ENCODE measurements around the gene MBD3.

The MBD3 gene

GRCh38 chr19:1599460-1599846, 6.8 kb upstream of the MBD3 start:
- Histone ChIP-seq H3K36me3 (ENCODE audit: control insufficient read depth in 2 of 2, insufficient read depth in 1 of 2, low read length in 2 of 2) (peaks cover 20 to 63% of the 10 kb centered on the region in 2 experiments; a peak in 2 of 3 replicates), H3K27ac (ENCODE audit: extremely low read depth, low read depth, low read length) (no peak overlapping the region), H3K4me1 (ENCODE audit: control insufficient read depth, insufficient read depth, low read length) (no peaks in the 10 kb centered on the region), H3K9me3 (ENCODE audit: control insufficient read depth, insufficient read depth, low read depth, low read length) (no peaks in the 10 kb centered on the region), H3K4me3 (ENCODE audit: low read depth, low read length) (no peak overlapping the region)
- POLR2A ChIA-PET: interaction anchor here (0.6 kb wide), 1 partner anchor 53 kb away, joined by 3 read pairs; no protein-coding TSS in a partner anchor
- TF ChIP-seq ZNF423 (tag by site-specific recombination; IDR thresholded peaks at IDR 0.05): no peak
- TF ChIP-seq ZFP37 (tag by site-specific recombination; IDR thresholded peaks at IDR 0.05): no peak
- no peak for TF ChIP-seq ZBTB48 (tag by site-specific recombination; IDR thresholded peaks at IDR 0.05)
- no peak for TF ChIP-seq ZSCAN16 (tag by site-specific recombination; IDR thresholded peaks at IDR 0.05)
- TF ChIP-seq ZNF416 (tag by site-specific recombination; IDR thresholded peaks at IDR 0.05): no peak
- no peak for TF ChIP-seq MZF1 (tag by site-specific recombination; IDR thresholded peaks at IDR 0.05; ENCODE audit: borderline replicate concordance)
- no peak for TF ChIP-seq ZNF596 (tag by site-specific recombination; IDR thresholded peaks at IDR 0.05)
- TF ChIP-seq, protein P1, sequence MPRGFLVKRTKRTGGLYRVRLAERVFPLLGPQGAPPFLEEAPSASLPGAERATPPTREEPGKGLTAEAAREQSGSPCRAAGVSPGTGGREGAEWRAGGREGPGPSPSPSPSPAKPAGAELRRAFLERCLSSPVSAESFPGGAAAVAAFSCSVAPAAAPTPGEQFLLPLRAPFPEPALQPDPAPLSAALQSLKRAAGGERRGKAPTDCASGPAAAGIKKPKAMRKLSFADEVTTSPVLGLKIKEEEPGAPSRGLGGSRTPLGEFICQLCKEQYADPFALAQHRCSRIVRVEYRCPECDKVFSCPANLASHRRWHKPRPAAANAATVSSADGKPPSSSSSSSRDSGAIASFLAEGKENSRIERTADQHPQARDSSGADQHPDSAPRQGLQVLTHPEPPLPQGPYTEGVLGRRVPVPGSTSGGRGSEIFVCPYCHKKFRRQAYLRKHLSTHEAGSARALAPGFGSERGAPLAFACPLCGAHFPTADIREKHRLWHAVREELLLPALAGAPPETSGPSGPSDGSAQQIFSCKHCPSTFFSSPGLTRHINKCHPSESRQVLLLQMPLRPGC (tag by site-specific recombination; IDR thresholded peaks at IDR 0.05): no peak
- TF ChIP-seq SP7 (tag by site-specific recombination; IDR thresholded peaks at IDR 0.05): no peak
- TF ChIP-seq ZNF664 (tag by site-specific recombination; IDR thresholded peaks at IDR 0.05): no peak
- TF ChIP-seq OSR2 (tag by site-specific recombination; IDR thresholded peaks at IDR 0.05): no peak
- CTCF ChIA-PET: no interaction called here

DNA sequence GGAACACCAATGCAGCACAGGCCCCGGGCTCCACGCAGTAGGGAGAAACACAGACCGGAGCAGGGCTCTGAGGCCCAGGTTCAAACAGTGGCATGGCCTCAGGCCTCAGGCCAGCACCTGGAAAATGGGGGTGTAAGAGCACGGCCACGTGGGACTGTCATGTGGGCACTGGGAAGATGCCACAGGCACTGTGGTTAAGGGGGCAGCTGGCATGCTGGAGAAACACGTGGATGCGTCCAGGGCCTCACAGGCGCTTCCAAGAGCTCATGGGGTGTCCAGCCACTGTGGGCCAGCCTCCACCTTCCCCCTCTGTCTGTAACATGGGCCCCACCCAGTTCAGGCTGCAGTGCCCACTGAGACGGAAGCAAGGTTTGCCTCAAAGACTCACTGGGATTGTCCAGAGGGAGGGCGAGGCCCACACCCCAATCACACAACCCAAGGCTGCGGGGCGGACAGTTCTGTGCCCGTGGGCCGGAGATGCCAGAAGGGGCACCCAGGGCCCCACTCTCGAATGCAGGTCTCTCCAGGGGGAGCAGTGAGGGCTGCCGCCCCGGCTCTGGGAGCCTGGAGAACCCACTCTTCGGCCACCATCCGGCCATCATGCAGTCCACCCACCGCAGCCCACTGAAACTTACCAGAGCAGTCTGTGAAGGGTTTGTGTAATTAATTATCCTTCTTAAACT, 6.3 kb upstream of the MBD3 start:
- POLR2A ChIA-PET: no interaction called here
- TF ChIP-seq SETDB1 (IDR thresholded peaks at IDR 0.05; ENCODE audit: insufficient read length, low read length) (no peak), ZNF354C (tag by site-specific recombination; IDR thresholded peaks at IDR 0.05; ENCODE audit: borderline replicate concordance, low read depth) (no peak)
- TF ChIP-seq, protein P2, sequence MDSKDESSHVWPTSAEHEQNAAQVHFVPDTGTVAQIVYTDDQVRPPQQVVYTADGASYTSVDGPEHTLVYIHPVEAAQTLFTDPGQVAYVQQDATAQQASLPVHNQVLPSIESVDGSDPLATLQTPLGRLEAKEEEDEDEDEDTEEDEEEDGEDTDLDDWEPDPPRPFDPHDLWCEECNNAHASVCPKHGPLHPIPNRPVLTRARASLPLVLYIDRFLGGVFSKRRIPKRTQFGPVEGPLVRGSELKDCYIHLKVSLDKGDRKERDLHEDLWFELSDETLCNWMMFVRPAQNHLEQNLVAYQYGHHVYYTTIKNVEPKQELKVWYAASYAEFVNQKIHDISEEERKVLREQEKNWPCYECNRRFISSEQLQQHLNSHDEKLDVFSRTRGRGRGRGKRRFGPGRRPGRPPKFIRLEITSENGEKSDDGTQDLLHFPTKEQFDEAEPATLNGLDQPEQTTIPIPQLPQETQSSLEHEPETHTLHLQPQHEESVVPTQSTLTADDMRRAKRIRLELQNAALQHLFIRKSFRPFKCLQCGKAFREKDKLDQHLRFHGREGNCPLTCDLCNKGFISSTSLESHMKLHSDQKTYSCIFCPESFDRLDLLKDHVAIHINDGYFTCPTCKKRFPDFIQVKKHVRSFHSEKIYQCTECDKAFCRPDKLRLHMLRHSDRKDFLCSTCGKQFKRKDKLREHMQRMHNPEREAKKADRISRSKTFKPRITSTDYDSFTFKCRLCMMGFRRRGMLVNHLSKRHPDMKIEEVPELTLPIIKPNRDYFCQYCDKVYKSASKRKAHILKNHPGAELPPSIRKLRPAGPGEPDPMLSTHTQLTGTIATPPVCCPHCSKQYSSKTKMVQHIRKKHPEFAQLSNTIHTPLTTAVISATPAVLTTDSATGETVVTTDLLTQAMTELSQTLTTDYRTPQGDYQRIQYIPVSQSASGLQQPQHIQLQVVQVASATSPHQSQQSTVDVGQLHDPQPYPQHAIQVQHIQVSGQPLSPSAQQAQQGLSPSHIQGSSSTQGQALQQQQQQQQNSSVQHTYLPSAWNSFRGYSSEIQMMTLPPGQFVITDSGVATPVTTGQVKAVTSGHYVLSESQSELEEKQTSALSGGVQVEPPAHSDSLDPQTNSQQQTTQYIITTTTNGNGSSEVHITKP (tag by site-specific recombination; IDR thresholded peaks at IDR 0.05): peak; percentile 79
- Histone ChIP-seq H3K9me3 (ENCODE audit: control insufficient read depth, insufficient read depth, low read depth, low read length) (no peaks in the 10 kb centered on the region), H3K27ac (ENCODE audit: extremely low read depth, low read depth, low read length) (no peak overlapping the region), H3K4me3 (ENCODE audit: low read depth, low read length) (no peak overlapping the region), H3K36me3 (ENCODE audit: control insufficient read depth in 2 of 2, insufficient read depth in 1 of 2, low read length in 2 of 2) (peaks cover 20 to 66% of the 10 kb centered on the region in 2 experiments; a peak in 2 of 3 replicates), H3K4me1 (ENCODE audit: control insufficient read depth, insufficient read depth, low read length) (no peaks in the 10 kb centered on the region)
- CTCF ChIA-PET: no interaction called here

GRCh38 chr19:1593501-1593772, 772 bp upstream of the MBD3 start:
- Histone ChIP-seq H3K4me1 (ENCODE audit: control insufficient read depth, insufficient read depth, low read length) (no peaks in the 10 kb centered on the region), H3K27ac (ENCODE audit: extremely low read depth, low read depth, low read length) (no peak overlapping the region; the same call in 1 of the 2 replicates), H3K36me3 (ENCODE audit: control insufficient read depth in 2 of 2, insufficient read depth in 1 of 2, low read length in 2 of 2) (peaks cover 18 to 40% of the 10 kb centered on the region in 2 experiments; a peak in 2 of 3 replicates), H3K4me3 (ENCODE audit: low read depth, low read length) (no peak overlapping the region), H3K9me3 (ENCODE audit: control insufficient read depth, insufficient read depth, low read depth, low read length) (no peaks in the 10 kb centered on the region)
- no peak for TF ChIP-seq FEZF1 (tag by site-specific recombination; IDR thresholded peaks at IDR 0.05)
- no peak for TF ChIP-seq ZNF585B (tag by site-specific recombination; IDR thresholded peaks at IDR 0.05)
- TF ChIP-seq ZNF580 (tag by site-specific recombination; IDR thresholded peaks at IDR 0.05): no peak
- ChIA-PET POLR2A (interaction anchor here (0.5 to 2.8 kb wide), 16 partner anchors 8 to 830 kb away, joined by 3 to 27 read pairs (median 4); partner anchors contain the start of gene UQCR11), CTCF (interaction anchor here (0.8 to 0.9 kb wide), 2 partner anchors 180 to 195 kb away, joined by 3 read pairs; no protein-coding TSS in a partner anchor)

All from HEK293 (cell line).